ENCODE measurements around the gene CACNG3.
"Not testable (repeated sequence)": the region's sequence is repeated elsewhere in the genome, so short reads cannot be mapped to it uniquely, and the experiment has no call there.

The CACNG3 gene

GRCh38 chr16:24238846-24239245 is 17.3 kb upstream of the CACNG3 start:
- not testable (repeated sequence) for H3K4me2 ChIP-seq (ENCODE audit: low read length); H3K4me3 ChIP-seq (ENCODE audit: low read length); H3K36me3 ChIP-seq (ENCODE audit: insufficient read depth, low read length); H3K27me3 ChIP-seq (ENCODE audit: control insufficient read depth, insufficient read depth, low read length); H3K9me3 ChIP-seq (replicated peaks; ENCODE audit: low read length); H3K4me1 ChIP-seq (ENCODE audit: control insufficient read depth, insufficient read depth, low read length); H3K9ac ChIP-seq (ENCODE audit: low read depth, low read length)

- H3K9ac ChIP-seq (ENCODE audit: low read depth, low read length): no peak overlapping the region
- no peaks in the 10 kb centered on the region for H3K9me3 ChIP-seq (replicated peaks; ENCODE audit: low read length)
- no peak overlapping the region for H3K4me3 ChIP-seq (ENCODE audit: low read length)
- H3K4me1 ChIP-seq (ENCODE audit: control insufficient read depth, insufficient read depth, low read length): no peaks in the 10 kb centered on the region
- no peaks in the 10 kb centered on the region for H3K36me3 ChIP-seq (ENCODE audit: insufficient read depth, low read length)
- no peak overlapping the region for H3K4me2 ChIP-seq (ENCODE audit: low read length)
- H3K27me3 ChIP-seq (ENCODE audit: control insufficient read depth, insufficient read depth, low read length): no peaks in the 10 kb centered on the region
These were observed 9.1 kb upstream of the CACNG3 start for GRCh38 chr16:24246911-24247607.

GRCh38 chr16:24253192-24253591 is 2.9 kb upstream of the CACNG3 start:
- Histone ChIP-seq H3K9ac (ENCODE audit: low read depth, low read length) (no peak overlapping the region), H3K4me2 (ENCODE audit: low read length) (no peak overlapping the region), H3K9me3 (replicated peaks; ENCODE audit: low read length) (no peaks in the 10 kb centered on the region), H3K36me3 (ENCODE audit: insufficient read depth, low read length) (no peaks in the 10 kb centered on the region), H3K27me3 (ENCODE audit: control insufficient read depth, insufficient read depth, low read length) (no peaks in the 10 kb centered on the region), H3K4me3 (ENCODE audit: low read length) (no peak overlapping the region), H3K4me1 (ENCODE audit: control insufficient read depth, insufficient read depth, low read length) (no peaks in the 10 kb centered on the region)

- Histone ChIP-seq H3K4me1 (ENCODE audit: control insufficient read depth, insufficient read depth, low read length) (no peaks in the 10 kb centered on the region), H3K36me3 (ENCODE audit: insufficient read depth, low read length) (no peaks in the 10 kb centered on the region), H3K4me3 (ENCODE audit: low read length) (no peak overlapping the region), H3K9me3 (replicated peaks; ENCODE audit: low read length) (no peaks in the 10 kb centered on the region), H3K4me2 (ENCODE audit: low read length) (no peak overlapping the region), H3K9ac (ENCODE audit: low read depth, low read length) (no peak overlapping the region), H3K27me3 (ENCODE audit: control insufficient read depth, insufficient read depth, low read length) (no peaks in the 10 kb centered on the region)
These were observed 1.8 kb downstream of the CACNG3 start for GRCh38 chr16:24257958-24258357.

- Histone ChIP-seq H3K9ac (ENCODE audit: low read depth, low read length) (no peak overlapping the region), H3K4me2 (ENCODE audit: low read length) (no peak overlapping the region), H3K9me3 (replicated peaks; ENCODE audit: low read length) (no peaks in the 10 kb centered on the region), H3K36me3 (ENCODE audit: insufficient read depth, low read length) (no peaks in the 10 kb centered on the region), H3K4me3 (ENCODE audit: low read length) (no peak overlapping the region), H3K27me3 (ENCODE audit: control insufficient read depth, insufficient read depth, low read length) (no peaks in the 10 kb centered on the region), H3K4me1 (ENCODE audit: control insufficient read depth, insufficient read depth, low read length) (no peaks in the 10 kb centered on the region)
These were observed 2.7 kb downstream of the CACNG3 start for GRCh38 chr16:24258791-24259190.

GRCh38 chr16:24262816-24263215 is 6.7 kb downstream of the CACNG3 start:
- Histone ChIP-seq H3K9ac (ENCODE audit: low read depth, low read length) (no peak overlapping the region), H3K27me3 (ENCODE audit: control insufficient read depth, insufficient read depth, low read length) (no peaks in the 10 kb centered on the region), H3K4me3 (ENCODE audit: low read length) (no peak overlapping the region), H3K36me3 (ENCODE audit: insufficient read depth, low read length) (no peaks in the 10 kb centered on the region), H3K9me3 (replicated peaks; ENCODE audit: low read length) (no peaks in the 10 kb centered on the region), H3K4me1 (ENCODE audit: control insufficient read depth, insufficient read depth, low read length) (no peaks in the 10 kb centered on the region), H3K4me2 (ENCODE audit: low read length) (no peak overlapping the region)

- Histone ChIP-seq H3K4me3 (ENCODE audit: low read length) (no peak overlapping the region), H3K9me3 (replicated peaks; ENCODE audit: low read length) (no peaks in the 10 kb centered on the region), H3K4me2 (ENCODE audit: low read length) (no peak overlapping the region), H3K36me3 (ENCODE audit: insufficient read depth, low read length) (no peaks in the 10 kb centered on the region), H3K27me3 (ENCODE audit: control insufficient read depth, insufficient read depth, low read length) (no peaks in the 10 kb centered on the region), H3K4me1 (ENCODE audit: control insufficient read depth, insufficient read depth, low read length) (no peaks in the 10 kb centered on the region), H3K9ac (ENCODE audit: low read depth, low read length) (no peak overlapping the region)
These were observed 14.7 kb downstream of the CACNG3 start for GRCh38 chr16:24270721-24271442.

- Histone ChIP-seq H3K4me1 (ENCODE audit: control insufficient read depth, insufficient read depth, low read length) (no peaks in the 10 kb centered on the region), H3K36me3 (ENCODE audit: insufficient read depth, low read length) (no peaks in the 10 kb centered on the region), H3K4me3 (ENCODE audit: low read length) (no peak overlapping the region), H3K27me3 (ENCODE audit: control insufficient read depth, insufficient read depth, low read length) (no peaks in the 10 kb centered on the region), H3K9ac (ENCODE audit: low read depth, low read length) (no peak overlapping the region), H3K4me2 (ENCODE audit: low read length) (no peak overlapping the region), H3K9me3 (replicated peaks; ENCODE audit: low read length) (peaks cover 5% of the 10 kb centered on the region)
These were observed 16.2 kb downstream of the CACNG3 start for GRCh38 chr16:24272379-24272778.

- H3K36me3 ChIP-seq (ENCODE audit: insufficient read depth, low read length): no peaks in the 10 kb centered on the region
- H3K9ac ChIP-seq (ENCODE audit: low read depth, low read length): no peak overlapping the region
- no peak overlapping the region for H3K4me2 ChIP-seq (ENCODE audit: low read length)
- no peak overlapping the region for H3K4me3 ChIP-seq (ENCODE audit: low read length)
- no peaks in the 10 kb centered on the region for H3K4me1 ChIP-seq (ENCODE audit: control insufficient read depth, insufficient read depth, low read length)
- peaks cover 5% of the 10 kb centered on the region for H3K9me3 ChIP-seq (replicated peaks; ENCODE audit: low read length)
- no peaks in the 10 kb centered on the region for H3K27me3 ChIP-seq (ENCODE audit: control insufficient read depth, insufficient read depth, low read length)
These were observed 17.5 kb downstream of the CACNG3 start for GRCh38 chr16:24273508-24274182.

GRCh38 chr16:24275413-24275812 is 19.3 kb downstream of the CACNG3 start:
- no peak overlapping the region for H3K9ac ChIP-seq (ENCODE audit: low read depth, low read length)
- no peak overlapping the region for H3K4me2 ChIP-seq (ENCODE audit: low read length)
- no peaks in the 10 kb centered on the region for H3K36me3 ChIP-seq (ENCODE audit: insufficient read depth, low read length)
- peaks cover 5% of the 10 kb centered on the region for H3K9me3 ChIP-seq (replicated peaks; ENCODE audit: low read length)
- no peak overlapping the region for H3K4me3 ChIP-seq (ENCODE audit: low read length)
- no peaks in the 10 kb centered on the region for H3K4me1 ChIP-seq (ENCODE audit: control insufficient read depth, insufficient read depth, low read length)
- no peaks in the 10 kb centered on the region for H3K27me3 ChIP-seq (ENCODE audit: control insufficient read depth, insufficient read depth, low read length)

GRCh38 chr16:24279982-24280515 is 23.9 kb downstream of the CACNG3 start:
- no peaks in the 10 kb centered on the region for H3K36me3 ChIP-seq (ENCODE audit: insufficient read depth, low read length)
- no peak overlapping the region for H3K4me2 ChIP-seq (ENCODE audit: low read length)
- H3K27me3 ChIP-seq (ENCODE audit: control insufficient read depth, insufficient read depth, low read length): no peaks in the 10 kb centered on the region

More at GRCh38 chr16:24279982-24280515, 23.9 kb downstream of the CACNG3 start:
- Histone ChIP-seq H3K9me3 (replicated peaks; ENCODE audit: low read length) (peaks cover 5% of the 10 kb centered on the region), H3K4me3 (ENCODE audit: low read length) (no peak overlapping the region), H3K4me1 (ENCODE audit: control insufficient read depth, insufficient read depth, low read length) (no peaks in the 10 kb centered on the region), H3K9ac (ENCODE audit: low read depth, low read length) (no peak overlapping the region)

Data from skeletal muscle satellite cell (primary cell).